Measurements from ENCODE around the gene ADGRL3. TPM values are rescaled to one million over a fixed set of nuclear protein-coding genes. Genes with fewer than 3 reads are reported as not detected.

Gene ADGRL3
- total RNA-seq, 1 donor from 2014 or later = 0.12 TPM

- DNase-seq (ENCODE audit: low read depth) = no peak
- no peak for TF ChIP-seq CTCF (conservative IDR thresholded peaks at IDR 0.05; ENCODE audit: low read depth, low read length)
- H3K4me3 ChIP-seq (ENCODE audit: low read depth, low read length) = no peak overlapping the region
These were observed 73.1 kb downstream of the ADGRL3 start for GRCh38 chr4:61273233-61273632.

- DNase-seq (ENCODE audit: low read depth) = no peak
- H3K4me3 ChIP-seq (ENCODE audit: low read depth, low read length) = no peak overlapping the region
- no peak for TF ChIP-seq CTCF (conservative IDR thresholded peaks at IDR 0.05; ENCODE audit: low read depth, low read length)
These were observed 74.2 kb downstream of the ADGRL3 start for GRCh38 chr4:61274286-61274685.

- TF ChIP-seq CTCF (conservative IDR thresholded peaks at IDR 0.05; ENCODE audit: low read depth, low read length) = no peak
- no peak for DNase-seq (ENCODE audit: low read depth)
- H3K4me3 ChIP-seq (ENCODE audit: low read depth, low read length) = no peak overlapping the region
These were observed 75.1 kb downstream of the ADGRL3 start for GRCh38 chr4:61275241-61275640.

- H3K4me3 ChIP-seq (ENCODE audit: low read depth, low read length) = no peak overlapping the region
- no peak for DNase-seq (ENCODE audit: low read depth)
- TF ChIP-seq CTCF (conservative IDR thresholded peaks at IDR 0.05; ENCODE audit: low read depth, low read length) = no peak
These were observed 75.9 kb downstream of the ADGRL3 start for GRCh38 chr4:61276029-61276428.

GRCh38 chr4:61277785-61278760, 77.9 kb downstream of the ADGRL3 start:
- TF ChIP-seq CTCF (conservative IDR thresholded peaks at IDR 0.05; ENCODE audit: low read depth, low read length) = no peak
- no peak overlapping the region for H3K4me3 ChIP-seq (ENCODE audit: low read depth, low read length)
- no peak for DNase-seq (ENCODE audit: low read depth)

DNA sequence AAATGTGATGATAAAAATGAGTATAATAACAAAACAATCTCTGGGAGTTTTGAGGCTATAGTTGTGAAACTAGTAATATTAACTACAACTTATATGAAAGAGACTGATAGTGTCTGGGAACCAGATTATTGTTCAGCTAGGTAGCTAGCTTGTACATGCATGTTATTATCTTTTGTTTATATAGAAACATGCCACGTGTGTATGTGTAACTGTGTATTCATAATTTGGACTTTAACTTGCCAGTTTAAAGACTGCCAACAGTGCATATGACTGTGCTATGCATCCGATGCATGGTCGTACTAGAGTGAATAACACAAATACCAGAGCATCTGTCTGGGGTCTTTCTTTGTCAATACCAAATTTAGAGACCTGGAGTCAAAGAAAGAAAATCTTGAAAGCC, 92.2 kb downstream of the ADGRL3 start:
- H3K4me3 ChIP-seq (ENCODE audit: low read depth, low read length) = no peak overlapping the region
- no peak for DNase-seq (ENCODE audit: low read depth)
- TF ChIP-seq CTCF (conservative IDR thresholded peaks at IDR 0.05; ENCODE audit: low read depth, low read length) = no peak

Measured in epithelial cell of proximal tubule (primary cell).